GM12878 (cell line): ENCODE data around the gene TRIM60.

Experiments
- EP300 ChIP-seq, 2 experiments: fragments of 150-350 bp in 1 of 2; IDR thresholded peaks; 2 replicates each; pipeline ENCODE4 v1.6.1; 2011 to 2012; ENCODE audit warnings: low read depth in 2 of 2, low read length in 2 of 2, borderline replicate concordance in 1 of 2, improper control_type of control experiment in 1 of 2, inconsistent platforms in 1 of 2; ENCODE audit not compliant: control insufficient read depth in 1 of 2
- GABPA ChIP-seq: IDR thresholded peaks from 2 replicates; pipeline ENCODE4 v1.6.1; 2014; ENCODE audit warnings: antibody characterized with exemption, low read depth, mild to moderate bottlenecking, inconsistent platforms
- NRF1 ChIP-seq: conservative IDR thresholded peaks from 2 replicates; pipeline ENCODE4 v1.6.1; 2011; ENCODE audit warnings: mild to moderate bottlenecking, low read depth, low read length, improper control_type of control experiment
- POLR2A ChIP-seq: IDR thresholded peaks from 2 replicates; pipeline ENCODE4 v1.6.1; 2011; ENCODE audit warnings: low read depth, mild to moderate bottlenecking, low read length
- RAD21 ChIP-seq: IDR thresholded peaks from 2 replicates; pipeline ENCODE4 v1.6.1; 2011; ENCODE audit warnings: mild to moderate bottlenecking, low read depth, low read length, moderate library complexity; ENCODE audit not compliant: insufficient read depth
- RFX5 ChIP-seq: IDR thresholded peaks from 2 replicates; pipeline ENCODE4 v1.6.1; 2011; ENCODE audit warnings: low read depth, low read length, improper control_type of control experiment
- SMARCA5 ChIP-seq: fragments of 450-650 bp; IDR thresholded peaks from 2 replicates; pipeline ENCODE4 v1.6.1; 2017; ENCODE audit warnings: mild to moderate bottlenecking
- SMC3 ChIP-seq: IDR thresholded peaks from 2 replicates; pipeline ENCODE4 v1.6.1; 2011; ENCODE audit warnings: low read length, improper control_type of control experiment, borderline replicate concordance
- SRF ChIP-seq, 2 experiments: IDR thresholded peaks; 2 replicates each; pipeline ENCODE4 v1.6.1; 2011; ENCODE audit warnings: low read depth in 2 of 2, low read length in 2 of 2, mild to moderate bottlenecking in 1 of 2, moderate library complexity in 1 of 2
- STAT1 ChIP-seq: fragments of 450-650 bp; conservative IDR thresholded peaks from 2 replicates; pipeline ENCODE4 v1.6.1; 2014; ENCODE audit warnings: antibody characterized with exemption, mild to moderate bottlenecking
- YY1 ChIP-seq: IDR thresholded peaks from 2 replicates; pipeline ENCODE4 v1.6.1; 2011; ENCODE audit warnings: low read depth, mild to moderate bottlenecking, low read length
- TF ChIP-seq, protein P1 (sequence below), 3 experiments: IDR thresholded peaks in 2 of 3; conservative IDR thresholded peaks in 1 of 3; 2 replicates each; pipeline ENCODE4 v1.5.1; 2011; ENCODE audit warnings: low read depth in 3 of 3, low read length in 3 of 3, mild to moderate bottlenecking in 3 of 3, control low read depth in 2 of 3, moderate library complexity in 2 of 3, inconsistent platforms in 1 of 3, mixed read lengths in 1 of 3; ENCODE audit not compliant: control insufficient read depth in 2 of 3, insufficient read depth in 1 of 3; ENCODE audit errors: extremely low read depth in 1 of 3
- TF ChIP-seq, protein P2 (sequence below): IDR thresholded peaks from 2 replicates; pipeline ENCODE4 v1.6.1; 2012; ENCODE audit warnings: low read depth, low read length, improper control_type of control experiment

DNA sequence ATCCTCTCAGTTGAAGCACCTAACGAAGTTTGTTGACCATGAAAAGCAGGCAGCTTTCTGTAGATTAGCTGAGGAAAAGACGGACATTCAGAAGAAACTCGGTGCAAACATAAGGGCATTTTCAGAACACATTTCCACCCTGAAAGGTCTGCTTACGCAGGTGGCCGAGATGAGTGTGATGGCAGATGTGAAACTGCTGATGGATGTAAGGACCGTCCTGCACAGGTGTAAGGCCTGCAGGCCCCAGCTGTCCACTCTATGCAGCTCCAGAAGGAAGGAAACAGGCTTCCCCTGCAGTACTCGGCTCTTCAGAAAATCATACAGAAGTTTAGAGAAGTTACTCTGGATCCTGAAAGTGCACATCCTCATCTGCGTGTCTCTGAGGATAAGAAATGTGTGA is 20.8 kb upstream of the TRIM60 start:
- TF ChIP-seq GABPA (no peak), NRF1 (no peak), SMARCA5 (no peak), YY1 (no peak), POLR2A (no peak), STAT1 (no peak), SMC3 (no peak), RFX5 (no peak), SRF (IDR thresholded peaks at IDR 0.05; ENCODE audit: low read depth in 2 of 2, low read length in 2 of 2) (no peak), RAD21 (no peak), EP300 (IDR thresholded peaks at IDR 0.05; ENCODE audit: borderline replicate concordance in 1 of 2, control insufficient read depth in 1 of 2, low read depth in 2 of 2, low read length in 2 of 2) (no peak)
- TF ChIP-seq, protein P1, sequence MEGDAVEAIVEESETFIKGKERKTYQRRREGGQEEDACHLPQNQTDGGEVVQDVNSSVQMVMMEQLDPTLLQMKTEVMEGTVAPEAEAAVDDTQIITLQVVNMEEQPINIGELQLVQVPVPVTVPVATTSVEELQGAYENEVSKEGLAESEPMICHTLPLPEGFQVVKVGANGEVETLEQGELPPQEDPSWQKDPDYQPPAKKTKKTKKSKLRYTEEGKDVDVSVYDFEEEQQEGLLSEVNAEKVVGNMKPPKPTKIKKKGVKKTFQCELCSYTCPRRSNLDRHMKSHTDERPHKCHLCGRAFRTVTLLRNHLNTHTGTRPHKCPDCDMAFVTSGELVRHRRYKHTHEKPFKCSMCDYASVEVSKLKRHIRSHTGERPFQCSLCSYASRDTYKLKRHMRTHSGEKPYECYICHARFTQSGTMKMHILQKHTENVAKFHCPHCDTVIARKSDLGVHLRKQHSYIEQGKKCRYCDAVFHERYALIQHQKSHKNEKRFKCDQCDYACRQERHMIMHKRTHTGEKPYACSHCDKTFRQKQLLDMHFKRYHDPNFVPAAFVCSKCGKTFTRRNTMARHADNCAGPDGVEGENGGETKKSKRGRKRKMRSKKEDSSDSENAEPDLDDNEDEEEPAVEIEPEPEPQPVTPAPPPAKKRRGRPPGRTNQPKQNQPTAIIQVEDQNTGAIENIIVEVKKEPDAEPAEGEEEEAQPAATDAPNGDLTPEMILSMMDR (IDR thresholded peaks at IDR 0.05 in 2 of 3, conservative IDR thresholded peaks at IDR 0.05 in 1 of 3; ENCODE audit: control insufficient read depth in 2 of 3, extremely low read depth in 1 of 3, insufficient read depth in 1 of 3, low read depth in 3 of 3, low read length in 3 of 3): no peak
- TF ChIP-seq, protein P2, sequence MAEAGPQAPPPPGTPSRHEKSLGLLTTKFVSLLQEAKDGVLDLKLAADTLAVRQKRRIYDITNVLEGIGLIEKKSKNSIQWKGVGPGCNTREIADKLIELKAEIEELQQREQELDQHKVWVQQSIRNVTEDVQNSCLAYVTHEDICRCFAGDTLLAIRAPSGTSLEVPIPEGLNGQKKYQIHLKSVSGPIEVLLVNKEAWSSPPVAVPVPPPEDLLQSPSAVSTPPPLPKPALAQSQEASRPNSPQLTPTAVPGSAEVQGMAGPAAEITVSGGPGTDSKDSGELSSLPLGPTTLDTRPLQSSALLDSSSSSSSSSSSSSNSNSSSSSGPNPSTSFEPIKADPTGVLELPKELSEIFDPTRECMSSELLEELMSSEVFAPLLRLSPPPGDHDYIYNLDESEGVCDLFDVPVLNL: no peak
